ENCODE measurements around the gene MYO5A. TPM values are rescaled to one million over a fixed set of nuclear protein-coding genes. Genes with fewer than 3 reads are reported as not detected.

Gene MYO5A
- polyA plus RNA-seq, 3 donors = 6.9 to 33.5 (median 16.6) TPM

DNA sequence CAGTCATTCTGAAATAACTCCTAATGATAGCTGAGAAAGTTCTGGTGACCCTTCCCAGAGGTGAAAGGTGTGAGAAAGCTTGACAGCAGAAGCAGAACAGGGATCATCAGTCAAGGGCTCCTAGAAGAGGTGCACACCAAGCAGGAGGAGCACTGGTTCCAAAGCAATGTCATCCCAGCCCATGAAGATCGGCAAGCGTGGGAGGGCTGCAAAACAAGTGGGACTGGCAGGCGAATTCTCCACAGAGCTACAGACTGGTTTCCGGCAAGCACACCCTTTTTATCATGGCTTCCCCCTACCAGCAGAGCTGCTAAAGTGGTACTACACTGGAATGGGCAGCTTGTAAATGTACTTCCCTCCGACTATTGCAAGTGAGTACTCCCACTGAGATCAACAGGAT lies 170.7 kb downstream of the MYO5A start:
- H3K27me3 Mint-ChIP-seq (ENCODE audit: low read depth in 3 of 3) = no peaks in the 10 kb centered on the region
- Histone ChIP-seq H3K4me1 (ENCODE audit: control insufficient read depth in 1 of 2, insufficient read depth in 2 of 2, low read length in 2 of 2) (peaks cover 13 to 14% of the 10 kb centered on the region in 2 donors), H2AFZ (ENCODE audit: insufficient read depth, low read depth, low read length, poor library complexity, severe bottlenecking) (no peak overlapping the region), H3K9ac (ENCODE audit: insufficient read depth, low read length, poor library complexity, severe bottlenecking) (no peak overlapping the region), H3K4me2 (replicated peaks; ENCODE audit: extremely low read depth, low read length, poor library complexity, severe bottlenecking) (no peak overlapping the region), H3K27ac (ENCODE audit: low read depth in 1 of 2, low read length in 2 of 2) (no peak overlapping the region), H3K79me2 (ENCODE audit: insufficient read depth, low read length) (no peaks in the 10 kb centered on the region), H4K20me1 (ENCODE audit: insufficient read depth, low read length) (peaks cover 4% of the 10 kb centered on the region), H3K9me3 (replicated peaks in 1 of 2; ENCODE audit: control insufficient read depth in 1 of 2, insufficient read depth in 1 of 2, low read length in 2 of 2) (no peaks in the 10 kb centered on the region), H3K4me3 (replicated peaks in 1 of 3; ENCODE audit: low read depth in 2 of 3, low read length in 3 of 3) (no peak overlapping the region), H3K36me3 (replicated peaks in 1 of 2; ENCODE audit: control insufficient read depth in 1 of 2, insufficient read depth in 2 of 2, low read length in 2 of 2) (peaks cover 64 to 90% of the 10 kb centered on the region in 2 donors), H3K27me3 (ENCODE audit: control insufficient read depth in 2 of 2, insufficient read depth in 2 of 2, low read length in 2 of 2) (no peaks in the 10 kb centered on the region)
- TF ChIP-seq, protein P1, sequence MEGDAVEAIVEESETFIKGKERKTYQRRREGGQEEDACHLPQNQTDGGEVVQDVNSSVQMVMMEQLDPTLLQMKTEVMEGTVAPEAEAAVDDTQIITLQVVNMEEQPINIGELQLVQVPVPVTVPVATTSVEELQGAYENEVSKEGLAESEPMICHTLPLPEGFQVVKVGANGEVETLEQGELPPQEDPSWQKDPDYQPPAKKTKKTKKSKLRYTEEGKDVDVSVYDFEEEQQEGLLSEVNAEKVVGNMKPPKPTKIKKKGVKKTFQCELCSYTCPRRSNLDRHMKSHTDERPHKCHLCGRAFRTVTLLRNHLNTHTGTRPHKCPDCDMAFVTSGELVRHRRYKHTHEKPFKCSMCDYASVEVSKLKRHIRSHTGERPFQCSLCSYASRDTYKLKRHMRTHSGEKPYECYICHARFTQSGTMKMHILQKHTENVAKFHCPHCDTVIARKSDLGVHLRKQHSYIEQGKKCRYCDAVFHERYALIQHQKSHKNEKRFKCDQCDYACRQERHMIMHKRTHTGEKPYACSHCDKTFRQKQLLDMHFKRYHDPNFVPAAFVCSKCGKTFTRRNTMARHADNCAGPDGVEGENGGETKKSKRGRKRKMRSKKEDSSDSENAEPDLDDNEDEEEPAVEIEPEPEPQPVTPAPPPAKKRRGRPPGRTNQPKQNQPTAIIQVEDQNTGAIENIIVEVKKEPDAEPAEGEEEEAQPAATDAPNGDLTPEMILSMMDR (IDR thresholded peaks at IDR 0.05) = no peak
- no peaks in the 10 kb centered on the region for H3K9me3 Mint-ChIP-seq
- intact Hi-C loops (cut with micrococcal nuclease) = no loop called here
- peaks cover 19% of the 10 kb centered on the region for H3K4me1 Mint-ChIP-seq
- peak overlapping the region in 1 of 7 donors; percentile 55 for H3K27ac Mint-ChIP-seq
- peaks cover 66 to 67% of the 10 kb centered on the region in 2 donors for H3K36me3 Mint-ChIP-seq
- H3K4me3 Mint-ChIP-seq = no peak overlapping the region
- 94% methylated on average over 5 of the region's 5 CpGs for WGBS (ENCODE audit: insufficient coverage)
- DNase-seq = no peak

GRCh38 chr15:52352086-52352485 lies 176.6 kb downstream of the MYO5A start:
- Mint-ChIP-seq H3K27ac (peak overlapping the region; percentile 73 to 93 (median 86)), H3K27me3 (ENCODE audit: low read depth in 3 of 3) (no peaks in the 10 kb centered on the region), H3K4me3 (no peak overlapping the region), H3K36me3 (peaks cover 63 to 71% of the 10 kb centered on the region in 2 donors), H3K4me1 (peaks cover 16% of the 10 kb centered on the region), H3K9me3 (no peaks in the 10 kb centered on the region)
- Histone ChIP-seq H3K9ac (ENCODE audit: insufficient read depth, low read length, poor library complexity, severe bottlenecking) (no peak overlapping the region), H3K4me1 (ENCODE audit: control insufficient read depth in 1 of 2, insufficient read depth in 2 of 2, low read length in 2 of 2) (peaks cover 15 to 16% of the 10 kb centered on the region in 2 donors), H4K20me1 (ENCODE audit: insufficient read depth, low read length) (peaks cover 12% of the 10 kb centered on the region), H3K4me3 (replicated peaks in 1 of 3; ENCODE audit: low read depth in 2 of 3, low read length in 3 of 3) (no peak overlapping the region), H2AFZ (ENCODE audit: insufficient read depth, low read depth, low read length, poor library complexity, severe bottlenecking) (no peak overlapping the region), H3K4me2 (replicated peaks; ENCODE audit: extremely low read depth, low read length, poor library complexity, severe bottlenecking) (no peak overlapping the region), H3K36me3 (replicated peaks in 1 of 2; ENCODE audit: control insufficient read depth in 1 of 2, insufficient read depth in 2 of 2, low read length in 2 of 2) (peaks cover 55 to 88% of the 10 kb centered on the region in 2 donors), H3K27ac (ENCODE audit: low read depth in 1 of 2, low read length in 2 of 2) (peak overlapping the region; percentile 26 to 80), H3K9me3 (replicated peaks in 1 of 2; ENCODE audit: control insufficient read depth in 1 of 2, insufficient read depth in 1 of 2, low read length in 2 of 2) (no peaks in the 10 kb centered on the region), H3K79me2 (ENCODE audit: insufficient read depth, low read length) (no peaks in the 10 kb centered on the region), H3K27me3 (ENCODE audit: control insufficient read depth in 2 of 2, insufficient read depth in 2 of 2, low read length in 2 of 2) (no peaks in the 10 kb centered on the region)
- DNase-seq = peak in 2 of 3 donors; percentile 7 to 9
- TF ChIP-seq, protein P1 (IDR thresholded peaks at IDR 0.05) = no peak
- WGBS (ENCODE audit: insufficient coverage) = 11% methylated on average over 1 of the region's 1 CpG
- intact Hi-C loops (cut with micrococcal nuclease) = no loop called here
